Left ventricle myocardium inferior (tissue), 1 donor: ENCODE results near the gene RBM8A. TPM values are rescaled to one million over a fixed set of nuclear protein-coding genes. Genes with fewer than 3 reads are reported as not detected.
A peak's percentile ranks its signal among the peaks of the same experiment; 100 is the strongest.

Experiments used
- DNase-seq: peaks from one replicate; pipeline ENCODE4 v3.0.0-alpha.2; 2020
- H3K27ac ChIP-seq: fragments of 200-600 bp; replicated peaks from 2 replicates; pipeline ENCODE4 v1.8.0; 2021
- H3K27me3 ChIP-seq: fragments of 200-600 bp; 2 replicates; pipeline ENCODE4 v1.8.0; 2021; ENCODE audit warnings: low read depth
- H3K36me3 ChIP-seq: fragments of 200-600 bp; 2 replicates; pipeline ENCODE4 v1.8.0; 2021
- H3K4me1 ChIP-seq: fragments of 200-600 bp; 2 replicates; pipeline ENCODE4 v1.8.0; 2021
- H3K4me3 ChIP-seq: fragments of 200-600 bp; 2 replicates; pipeline ENCODE4 v1.8.0; 2021; ENCODE audit warnings: mild to moderate bottlenecking, moderate library complexity
- H3K9me3 ChIP-seq: fragments of 200-600 bp; replicated peaks from 2 replicates; pipeline ENCODE4 v1.8.0; 2021
- CTCF ChIP-seq: fragments of 200-600 bp; IDR thresholded peaks from 2 replicates; pipeline ENCODE4 v1.8.0; 2021; ENCODE audit warnings: antibody characterized with exemption, mild to moderate bottlenecking, borderline replicate concordance
- intact Hi-C: fragments of 100-400 bp; cut with micrococcal nuclease; formaldehyde crosslinking; loops from one replicate; pipeline ENCODE4 v1.11.0; 2022
- total RNA-seq: library from RNA; stranded (reverse); fragmentation: NEBNext Ultra II Directional; extraction: Animal tissue kit (Norgen Biotek cat#: 25700); gene quantifications from one replicate; pipeline ENCODE4 v1.2.1, GENCODE V29; 2021
- donor health status: DM: no; HTN: yes; CAD: no; lungs with severe emphysema.

The RBM8A gene
- total RNA-seq, 1 donor from 2014 or later = 64.4 TPM

DNA sequence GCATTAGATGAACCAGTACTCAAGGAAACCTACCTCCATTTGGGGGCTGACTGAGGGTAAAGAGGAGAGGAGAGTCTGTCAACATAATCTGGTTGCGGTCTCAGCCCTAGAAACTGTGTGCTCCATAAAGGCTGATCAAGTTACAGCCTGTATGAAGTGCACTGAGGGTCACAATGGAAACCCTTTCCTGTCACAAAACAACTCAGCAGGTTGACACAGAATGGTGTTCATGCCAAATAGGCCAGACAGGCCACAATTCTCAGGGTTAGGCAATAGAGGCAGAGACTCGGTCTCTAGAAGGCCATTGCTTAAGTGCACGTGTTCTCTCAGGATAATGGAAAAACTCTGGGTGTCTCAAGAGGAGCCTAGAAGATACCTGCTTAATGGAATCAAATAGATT lies 37.6 kb downstream of the RBM8A start:
- H3K4me1 ChIP-seq = peaks cover 65% of the 10 kb centered on the region
- H3K27ac ChIP-seq = peak overlapping the region; percentile 87
- intact Hi-C loops = loop anchor here (10.0 kb wide), 1 partner anchor 125 kb away; no protein-coding TSS in a partner anchor

DNA sequence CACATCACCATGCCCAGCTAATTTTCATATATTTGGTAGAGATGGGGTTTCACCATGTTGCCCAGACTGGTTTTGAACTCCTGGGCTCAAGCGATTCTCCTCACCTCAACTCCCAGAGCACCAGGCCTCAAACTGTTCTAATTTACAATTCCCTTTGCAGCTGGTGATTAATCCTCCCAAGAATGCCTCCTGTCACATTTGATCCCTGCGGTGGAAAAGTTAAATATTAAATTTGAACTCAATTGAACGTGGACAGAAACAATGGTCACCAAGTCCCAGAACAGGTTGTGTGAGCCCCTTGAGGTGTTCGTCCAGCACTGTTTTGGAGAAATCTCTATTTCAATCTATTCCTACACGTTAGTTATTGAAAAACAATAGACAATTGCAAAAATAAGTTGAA lies 39.7 kb downstream of the RBM8A start:
- no peaks in the 10 kb centered on the region for H3K36me3 ChIP-seq
- no peaks in the 10 kb centered on the region for H3K27me3 ChIP-seq
- no peaks in the 10 kb centered on the region for H3K9me3 ChIP-seq
- no peak for DNase-seq
- H3K4me1 ChIP-seq = peaks cover 58% of the 10 kb centered on the region
- H3K27ac ChIP-seq = no peak overlapping the region
- intact Hi-C loops = no loop called here
- no peak for TF ChIP-seq CTCF
- H3K4me3 ChIP-seq = no peak overlapping the region

More for the DNA sequence above, 37.6 kb downstream of the RBM8A start:
- Histone ChIP-seq H3K27me3 (no peaks in the 10 kb centered on the region), H3K9me3 (no peaks in the 10 kb centered on the region), H3K4me3 (no peak overlapping the region), H3K36me3 (no peaks in the 10 kb centered on the region)
- no peak for TF ChIP-seq CTCF
- no peak for DNase-seq

GRCh38 chr1:145886816-145887215 lies 40.5 kb downstream of the RBM8A start:
- H3K27ac ChIP-seq = peak overlapping the region; percentile 68
- H3K27me3 ChIP-seq = no peaks in the 10 kb centered on the region
- no peak for DNase-seq
- TF ChIP-seq CTCF = no peak
- peak overlapping the region; percentile 85 for H3K4me3 ChIP-seq
- H3K36me3 ChIP-seq = no peaks in the 10 kb centered on the region
- intact Hi-C loops = no loop called here
- no peaks in the 10 kb centered on the region for H3K9me3 ChIP-seq
- peaks cover 49% of the 10 kb centered on the region for H3K4me1 ChIP-seq

DNA sequence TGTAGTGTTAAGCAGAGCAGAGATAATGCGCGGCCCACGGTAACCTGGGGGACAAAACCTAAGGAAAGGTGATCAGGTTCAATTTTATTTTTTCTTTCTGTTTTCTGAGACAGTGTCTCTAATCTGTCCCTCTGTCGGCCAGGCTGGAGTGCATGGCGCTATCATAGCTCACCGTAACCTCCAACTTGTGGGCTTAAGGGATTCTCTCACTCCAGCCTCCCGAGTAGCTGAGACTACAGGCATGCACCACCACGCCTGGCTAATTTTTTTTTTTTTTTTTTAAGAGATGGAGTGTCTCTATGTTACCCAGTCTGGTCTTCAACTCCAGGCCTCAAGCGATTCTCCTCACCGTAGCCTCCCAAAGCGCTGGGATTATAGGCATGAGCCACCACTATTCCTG lies 40.9 kb downstream of the RBM8A start:
- TF ChIP-seq CTCF = no peak
- H3K27me3 ChIP-seq = no peaks in the 10 kb centered on the region
- intact Hi-C loops = no loop called here
- peak overlapping the region; percentile 68 for H3K27ac ChIP-seq
- H3K9me3 ChIP-seq = no peaks in the 10 kb centered on the region
- DNase-seq = no peak
- H3K4me1 ChIP-seq = peaks cover 45% of the 10 kb centered on the region
- peak overlapping the region; percentile 85 for H3K4me3 ChIP-seq
- no peaks in the 10 kb centered on the region for H3K36me3 ChIP-seq

DNA sequence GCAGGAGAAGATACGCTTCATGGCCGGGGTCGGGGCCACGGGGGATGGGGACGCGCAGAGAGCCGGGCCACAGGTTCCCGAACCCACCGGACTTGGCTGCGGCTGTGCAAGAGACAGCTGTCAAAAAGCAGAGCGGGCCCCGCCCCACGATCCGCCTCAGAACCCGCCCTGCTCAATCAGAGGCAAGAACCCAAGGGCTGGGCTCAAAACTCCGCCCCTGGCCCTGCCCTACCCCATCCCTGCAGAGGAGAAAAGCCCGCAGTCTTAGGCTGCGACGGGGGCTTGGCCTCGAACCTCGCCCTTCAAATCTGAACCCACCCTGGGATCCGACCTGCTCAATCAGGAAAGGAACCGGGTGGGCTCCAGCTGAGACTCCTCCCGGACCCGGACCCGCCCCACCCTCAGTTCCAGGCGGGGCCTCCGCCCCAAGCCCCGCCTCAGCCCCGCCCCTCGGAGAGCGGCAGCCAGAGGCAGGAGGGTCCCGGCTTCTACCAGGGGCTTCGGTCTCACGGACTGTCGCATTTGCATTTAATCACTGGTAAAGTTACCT lies 41.5 kb downstream of the RBM8A start, which contains the start of gene ANKRD35:
TSS of gene ANKRD35 (minus strand) at position 129 of the 550 bp plus-strand sequence. CDS start at position 21, 108 bp downstream.
- no peak for TF ChIP-seq CTCF
- Histone ChIP-seq H3K9me3 (no peaks in the 10 kb centered on the region), H3K4me1 (peaks cover 39% of the 10 kb centered on the region), H3K4me3 (peak within 1 kb of the TSS; percentile 85), H3K27ac (peak within 1 kb of the TSS; percentile 68), H3K27me3 (no peaks in the 10 kb centered on the region), H3K36me3 (no peaks in the 10 kb centered on the region)
- intact Hi-C loops = no loop called here
- peak; percentile 89 for DNase-seq
